ENCODE data around the gene LAMA5. TPM values are rescaled to one million over a fixed set of nuclear protein-coding genes. Genes with fewer than 3 reads are reported as not detected.

The LAMA5 gene, protein sequence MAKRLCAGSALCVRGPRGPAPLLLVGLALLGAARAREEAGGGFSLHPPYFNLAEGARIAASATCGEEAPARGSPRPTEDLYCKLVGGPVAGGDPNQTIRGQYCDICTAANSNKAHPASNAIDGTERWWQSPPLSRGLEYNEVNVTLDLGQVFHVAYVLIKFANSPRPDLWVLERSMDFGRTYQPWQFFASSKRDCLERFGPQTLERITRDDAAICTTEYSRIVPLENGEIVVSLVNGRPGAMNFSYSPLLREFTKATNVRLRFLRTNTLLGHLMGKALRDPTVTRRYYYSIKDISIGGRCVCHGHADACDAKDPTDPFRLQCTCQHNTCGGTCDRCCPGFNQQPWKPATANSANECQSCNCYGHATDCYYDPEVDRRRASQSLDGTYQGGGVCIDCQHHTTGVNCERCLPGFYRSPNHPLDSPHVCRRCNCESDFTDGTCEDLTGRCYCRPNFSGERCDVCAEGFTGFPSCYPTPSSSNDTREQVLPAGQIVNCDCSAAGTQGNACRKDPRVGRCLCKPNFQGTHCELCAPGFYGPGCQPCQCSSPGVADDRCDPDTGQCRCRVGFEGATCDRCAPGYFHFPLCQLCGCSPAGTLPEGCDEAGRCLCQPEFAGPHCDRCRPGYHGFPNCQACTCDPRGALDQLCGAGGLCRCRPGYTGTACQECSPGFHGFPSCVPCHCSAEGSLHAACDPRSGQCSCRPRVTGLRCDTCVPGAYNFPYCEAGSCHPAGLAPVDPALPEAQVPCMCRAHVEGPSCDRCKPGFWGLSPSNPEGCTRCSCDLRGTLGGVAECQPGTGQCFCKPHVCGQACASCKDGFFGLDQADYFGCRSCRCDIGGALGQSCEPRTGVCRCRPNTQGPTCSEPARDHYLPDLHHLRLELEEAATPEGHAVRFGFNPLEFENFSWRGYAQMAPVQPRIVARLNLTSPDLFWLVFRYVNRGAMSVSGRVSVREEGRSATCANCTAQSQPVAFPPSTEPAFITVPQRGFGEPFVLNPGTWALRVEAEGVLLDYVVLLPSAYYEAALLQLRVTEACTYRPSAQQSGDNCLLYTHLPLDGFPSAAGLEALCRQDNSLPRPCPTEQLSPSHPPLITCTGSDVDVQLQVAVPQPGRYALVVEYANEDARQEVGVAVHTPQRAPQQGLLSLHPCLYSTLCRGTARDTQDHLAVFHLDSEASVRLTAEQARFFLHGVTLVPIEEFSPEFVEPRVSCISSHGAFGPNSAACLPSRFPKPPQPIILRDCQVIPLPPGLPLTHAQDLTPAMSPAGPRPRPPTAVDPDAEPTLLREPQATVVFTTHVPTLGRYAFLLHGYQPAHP (N-terminal part only)
- total RNA-seq = 79.6 TPM
- long read RNA-seq, partial matches to known transcripts = 45 of 62 reads
- long read RNA-seq, other reads (novel, unspliced or antisense) = 14 of 62 reads

DNA sequence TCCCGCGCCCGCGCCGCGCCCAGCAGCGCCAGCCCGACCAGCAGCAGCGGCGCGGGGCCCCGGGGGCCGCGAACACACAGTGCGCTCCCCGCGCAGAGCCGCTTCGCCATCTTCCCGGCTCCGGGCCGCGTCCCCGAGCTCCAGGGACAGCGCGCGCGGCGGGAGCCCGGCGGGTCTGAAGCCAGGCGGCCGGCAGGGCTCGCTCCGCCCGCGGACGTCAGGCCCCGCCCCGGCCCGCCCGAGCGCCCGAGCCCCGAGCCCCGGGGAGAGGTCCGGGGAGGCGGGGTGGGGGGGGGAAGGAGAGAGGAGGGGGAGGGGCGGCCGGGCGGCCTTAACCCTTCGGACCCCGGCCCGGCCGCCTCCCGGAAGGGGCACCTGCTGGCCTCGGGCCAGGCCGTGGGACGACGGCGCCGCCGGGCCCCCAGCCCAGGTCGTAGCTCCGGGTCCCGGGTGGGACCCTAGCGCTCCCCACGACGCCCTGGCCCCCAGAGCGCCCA is at the start of gene LAMA5:
Gene LAMA5 (minus strand): TSS at position 177 of the 497 bp plus-strand sequence. CDS start 67 bp downstream, at position 110.
- ATAC-seq (ENCODE audit: poor library complexity) (peak; percentile 51), DNase-seq (peak; percentile 70)
- intact Hi-C loops (cut with DNase I) = no loop called here

DNA sequence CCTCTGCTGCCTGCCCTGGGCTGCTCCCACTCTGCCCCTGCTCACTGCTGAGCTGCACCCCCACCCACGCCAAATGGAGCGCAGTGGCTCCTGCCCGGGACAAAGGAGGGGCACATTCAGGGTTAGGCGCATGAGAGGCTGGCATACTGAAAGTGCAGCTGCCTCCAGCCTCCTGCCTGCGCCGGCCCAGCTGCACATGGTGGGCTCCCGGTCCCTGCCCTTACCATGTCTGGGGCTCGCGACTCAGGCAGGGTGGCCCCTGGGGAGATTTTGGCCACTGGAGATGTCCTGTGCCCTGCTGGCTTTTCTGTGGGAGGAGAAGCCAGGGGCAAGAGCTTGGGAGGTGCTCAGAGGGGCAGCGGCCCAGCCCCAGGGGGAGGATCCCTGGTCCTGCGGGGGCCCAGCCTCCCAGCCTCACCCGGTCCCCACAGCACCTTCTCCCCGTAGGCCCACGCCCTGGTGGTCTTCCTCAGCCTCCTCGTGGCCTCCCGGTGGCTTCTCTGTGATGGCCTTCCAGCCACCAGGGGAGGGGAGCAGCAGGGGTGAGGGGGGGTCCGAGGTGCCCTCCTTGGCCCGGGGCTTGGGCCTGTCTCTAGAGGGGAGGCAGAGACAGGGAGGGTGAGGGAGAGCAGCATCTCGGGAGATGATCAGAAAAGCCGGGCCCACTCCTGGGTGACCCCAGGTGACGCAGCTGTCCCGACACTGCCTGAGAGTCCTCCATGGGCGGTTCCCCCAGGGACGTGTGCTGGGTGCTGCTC is 48.4 kb upstream of the LAMA5 start:
- DNase-seq = no peak
- intact Hi-C loops (cut with DNase I) = no loop called here
- no peak for ATAC-seq (ENCODE audit: poor library complexity)

DNA sequence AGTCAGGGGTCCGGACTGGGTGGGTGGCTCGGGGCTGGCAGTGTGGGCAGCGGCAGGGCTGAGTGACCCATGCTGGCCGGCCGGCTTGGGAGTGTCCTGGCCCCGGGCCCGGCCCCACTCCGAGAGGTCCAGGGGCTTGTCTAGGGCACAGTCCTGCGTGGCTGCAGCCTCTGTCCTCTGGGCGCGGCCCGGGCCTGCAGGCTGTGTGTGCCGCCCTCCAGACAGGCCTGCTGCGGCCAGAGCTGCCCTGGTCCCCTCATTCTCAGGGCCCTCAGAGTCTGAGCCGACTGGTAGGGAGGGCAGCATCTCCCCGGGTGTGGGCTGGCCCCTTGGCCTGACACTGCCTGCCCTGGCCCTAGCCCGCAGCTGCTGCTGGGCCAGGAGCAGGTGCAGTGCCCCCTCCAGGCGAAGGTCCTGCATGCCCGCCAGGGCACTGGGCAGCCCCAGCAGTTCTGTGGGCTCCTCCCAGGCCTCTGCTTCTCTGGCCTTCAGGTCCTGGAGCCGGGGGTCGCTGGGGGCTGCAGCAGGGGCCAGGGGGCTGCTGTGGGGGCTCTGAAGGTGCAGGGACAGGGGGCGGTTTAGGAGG is 46.9 kb upstream of the LAMA5 start:
- no peak for DNase-seq
- intact Hi-C loops (cut with DNase I) = no loop called here

DNA sequence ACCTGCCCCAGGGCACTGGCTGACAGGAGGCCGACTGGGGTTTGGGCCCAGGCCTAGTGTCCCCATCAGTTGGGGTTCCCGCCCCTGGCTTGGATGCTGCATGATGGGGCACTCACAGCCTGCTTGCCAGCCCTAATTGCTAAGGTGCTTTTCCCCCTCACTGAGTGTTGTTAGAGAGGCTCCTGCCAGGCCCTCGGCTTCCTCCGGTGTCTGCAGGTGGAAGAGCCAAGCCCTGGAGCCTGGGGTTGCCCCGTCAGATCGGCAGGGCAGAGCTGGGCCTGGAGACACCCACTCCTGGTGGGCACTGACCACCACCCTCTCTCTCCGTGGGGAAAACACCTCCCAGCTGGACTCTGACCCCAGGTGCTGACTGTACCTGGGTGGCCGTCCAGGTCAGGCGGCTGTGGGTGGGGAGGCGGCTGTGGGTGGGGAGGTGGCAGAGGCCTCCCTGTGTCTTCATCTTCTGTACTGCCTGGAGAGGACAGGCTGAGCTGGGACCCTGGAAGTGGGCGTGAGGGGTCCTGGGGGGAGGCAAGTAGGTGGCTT is 46.0 kb upstream of the LAMA5 start:
- intact Hi-C loops (cut with DNase I) = no loop called here
- ATAC-seq (ENCODE audit: poor library complexity) (no peak), DNase-seq (no peak)

More for the DNA sequence above, 46.9 kb upstream of the LAMA5 start:
- ATAC-seq (ENCODE audit: poor library complexity) = no peak

DNA sequence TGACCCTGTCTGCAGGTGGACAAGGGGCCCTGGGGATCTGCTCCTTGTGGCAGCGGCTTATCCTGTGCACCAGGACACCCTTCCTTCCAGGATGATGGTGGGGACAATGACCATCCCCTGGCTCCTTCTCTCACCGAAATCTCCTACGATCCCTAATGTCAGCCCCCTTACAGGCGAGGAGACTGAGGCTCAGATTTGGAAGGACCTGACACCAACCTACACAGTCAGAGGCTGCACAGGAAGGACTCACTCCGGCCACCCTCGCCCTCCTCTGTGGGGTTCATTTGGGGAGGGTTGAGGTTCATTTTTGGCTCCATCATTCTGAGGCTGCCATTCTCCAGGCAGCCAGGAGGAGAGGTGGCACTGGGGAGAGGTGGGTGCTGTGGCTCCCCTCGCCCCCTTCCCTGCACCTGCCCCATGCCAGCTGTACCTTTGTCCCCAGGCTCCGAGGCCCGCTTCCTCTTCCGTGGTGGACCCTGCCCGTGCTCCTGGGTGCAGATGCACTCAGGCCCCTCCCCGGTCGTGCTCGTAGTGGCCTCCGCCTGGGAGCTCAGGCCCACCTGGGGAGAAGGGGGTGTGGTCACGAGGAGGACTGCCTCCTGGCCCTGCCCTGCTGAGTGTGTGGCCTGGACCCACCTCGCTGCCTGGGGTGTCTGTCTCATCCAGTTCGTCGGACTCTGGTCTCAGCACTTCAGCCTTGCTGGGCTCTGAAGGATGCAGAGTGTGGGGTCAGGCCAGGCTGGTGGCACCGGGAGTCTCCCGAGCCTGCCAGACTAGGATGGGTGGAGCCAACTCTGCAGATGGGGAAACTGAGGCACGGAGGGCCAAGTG is 45.3 kb upstream of the LAMA5 start:
- DNase-seq (no peak), ATAC-seq (ENCODE audit: poor library complexity) (no peak)
- intact Hi-C loops (cut with DNase I) = no loop called here

DNA sequence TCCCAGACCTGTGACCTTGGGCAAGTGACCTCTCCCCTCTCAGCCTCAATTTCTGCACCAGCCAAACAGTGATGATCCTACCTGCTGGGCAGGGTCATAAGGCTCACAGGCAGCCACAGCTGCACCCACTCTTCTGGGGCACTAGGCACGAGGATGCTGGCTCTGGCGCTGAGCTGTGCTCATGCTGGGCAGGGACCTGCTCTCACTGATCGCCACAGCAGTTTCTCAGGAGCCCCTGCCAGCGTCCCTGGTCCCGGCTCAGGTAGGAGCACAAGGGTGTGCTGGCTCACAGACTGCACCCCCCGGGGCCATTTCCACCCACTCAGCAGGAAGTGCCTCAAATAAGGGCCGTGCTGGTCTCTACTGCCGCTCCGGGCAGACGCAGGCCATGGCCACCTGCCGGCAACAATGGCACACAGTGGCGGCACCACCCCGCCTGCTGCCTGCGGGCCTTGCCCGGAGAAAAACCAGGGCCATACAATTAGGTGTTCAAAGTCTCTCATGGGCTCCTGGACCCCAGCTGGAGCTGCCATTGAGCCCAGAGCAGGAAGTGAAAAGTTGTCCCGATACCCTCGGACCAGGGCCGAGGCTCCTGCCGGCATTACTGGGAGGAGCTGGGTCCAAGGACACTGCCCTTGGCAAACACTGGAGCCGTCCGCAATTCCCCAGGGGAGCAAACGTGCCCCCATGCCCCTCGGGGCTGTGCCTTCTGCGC is 44.5 kb upstream of the LAMA5 start:
- intact Hi-C loops (cut with DNase I) = no loop called here
- no peak for DNase-seq
- no peak for ATAC-seq (ENCODE audit: poor library complexity)

DNA sequence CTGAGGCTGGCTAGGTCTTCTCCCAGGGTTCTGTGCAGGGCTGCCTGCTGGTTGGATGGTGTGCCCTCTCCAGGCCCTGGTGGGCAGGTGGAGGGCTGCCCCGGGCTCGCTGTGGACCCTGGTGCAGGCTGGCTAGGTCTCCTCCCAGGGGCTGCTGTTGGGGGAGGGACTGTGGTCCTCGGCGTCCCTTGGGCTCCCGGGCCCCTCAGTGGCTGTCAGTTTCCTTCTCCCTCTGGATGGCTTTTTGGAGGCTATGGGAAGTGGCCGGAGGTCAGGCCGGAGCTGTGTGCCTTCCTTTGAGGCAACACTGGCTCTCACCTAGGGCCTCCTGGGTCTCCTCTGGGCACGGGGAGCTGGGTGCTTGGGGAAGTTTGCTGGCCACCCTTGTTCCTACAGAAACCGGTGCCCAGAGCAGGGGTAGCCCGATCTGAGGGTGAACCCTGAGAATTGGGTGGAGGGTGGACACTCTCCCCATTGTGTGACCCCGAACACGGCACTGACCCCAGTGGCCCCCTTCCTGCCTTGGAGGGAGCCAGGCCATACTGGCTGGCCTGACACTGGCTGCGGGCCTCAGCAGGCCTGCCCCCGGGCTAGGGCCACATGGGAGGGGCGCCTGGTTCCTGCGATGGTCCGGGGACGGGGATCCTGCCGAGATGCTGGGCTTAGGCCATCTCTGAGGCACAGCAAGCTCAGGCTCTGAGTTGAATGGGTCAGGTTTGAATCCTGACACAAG is 43.8 kb upstream of the LAMA5 start:
- ATAC-seq (ENCODE audit: poor library complexity) (no peak), DNase-seq (no peak)
- intact Hi-C loops (cut with DNase I) = no loop called here

DNA sequence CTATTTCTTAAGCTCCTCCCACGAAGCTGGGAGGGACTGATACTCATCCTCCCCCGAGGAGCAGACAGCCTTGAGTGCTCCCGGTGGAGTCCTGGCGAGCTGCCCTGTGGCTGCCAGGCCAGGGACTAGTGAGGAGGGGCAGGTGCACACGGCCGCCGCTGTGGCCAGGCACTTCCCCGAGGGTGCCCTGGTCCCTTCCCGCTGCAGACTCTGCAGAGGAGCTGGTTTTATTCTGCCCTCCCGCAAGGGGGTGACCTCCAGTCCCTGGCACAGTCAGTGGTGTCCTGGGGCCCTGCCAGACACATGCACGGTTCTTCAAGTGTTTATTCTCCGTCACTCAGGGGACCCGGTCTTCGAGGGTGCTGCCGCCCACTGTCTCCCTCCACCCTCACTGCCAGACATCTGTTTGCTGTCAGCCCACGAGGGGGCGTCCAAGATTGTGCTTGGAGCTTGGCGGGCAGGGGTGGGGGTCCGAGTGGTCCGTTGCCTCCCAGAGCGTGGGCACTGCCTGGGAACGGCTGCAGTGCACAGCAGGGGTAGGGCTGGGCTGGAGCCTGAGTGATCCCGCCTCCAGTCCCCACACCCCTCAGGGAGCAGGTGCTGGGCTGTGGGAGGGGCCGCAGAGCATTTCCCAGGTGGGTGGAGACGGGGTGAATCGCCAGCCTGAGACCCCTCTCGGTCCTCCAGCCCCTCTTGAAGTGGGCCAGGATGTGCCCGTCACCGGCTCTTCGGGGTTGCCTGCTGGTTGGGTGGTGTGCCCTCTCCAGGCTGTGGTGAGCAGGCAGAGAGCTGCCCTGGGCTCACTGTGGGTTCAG is 43.0 kb upstream of the LAMA5 start:
- ATAC-seq (ENCODE audit: poor library complexity) = peak; percentile 24
- intact Hi-C loops (cut with DNase I) = no loop called here

DNA sequence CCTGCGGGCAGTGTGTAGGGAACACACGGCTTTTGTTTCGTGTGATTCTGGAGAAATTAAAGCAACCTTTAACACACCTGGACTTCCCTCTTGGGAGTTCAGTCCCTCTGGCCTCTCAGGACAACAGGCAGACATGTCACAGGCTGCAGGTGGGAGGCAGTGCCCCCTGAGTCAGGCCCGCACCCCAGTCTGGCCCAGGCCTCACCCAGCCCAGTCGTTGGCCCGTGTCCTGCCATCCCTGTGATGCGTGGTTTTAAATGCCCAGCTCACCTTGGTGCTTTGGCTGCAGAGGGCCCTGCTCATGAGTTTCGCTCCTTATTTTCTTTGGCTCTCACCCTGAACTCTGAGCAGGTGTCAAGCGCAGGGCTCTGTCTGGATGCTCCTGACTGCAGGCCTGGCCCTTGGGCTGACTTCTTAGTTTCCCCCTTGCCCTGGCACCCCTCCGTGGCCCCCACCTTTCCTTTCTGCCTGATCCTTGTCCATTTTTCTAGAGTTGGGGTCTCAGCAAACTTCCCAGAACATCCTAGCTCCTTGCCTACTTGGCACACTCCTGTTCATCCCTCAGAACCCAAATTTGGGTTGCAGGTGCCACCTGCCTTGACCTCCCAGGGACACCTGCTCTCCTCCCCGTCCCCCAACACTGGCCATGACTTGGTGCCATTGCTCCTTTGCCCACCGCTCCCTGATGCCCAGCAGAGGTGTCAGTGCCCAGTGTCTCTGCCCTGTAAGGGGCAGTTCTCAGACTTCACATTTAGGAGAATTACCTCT is 42.2 kb upstream of the LAMA5 start:
- no peak for DNase-seq
- intact Hi-C loops (cut with DNase I) = no loop called here

More for the DNA sequence above, 43.0 kb upstream of the LAMA5 start:
- peak; percentile 74 for DNase-seq

DNA sequence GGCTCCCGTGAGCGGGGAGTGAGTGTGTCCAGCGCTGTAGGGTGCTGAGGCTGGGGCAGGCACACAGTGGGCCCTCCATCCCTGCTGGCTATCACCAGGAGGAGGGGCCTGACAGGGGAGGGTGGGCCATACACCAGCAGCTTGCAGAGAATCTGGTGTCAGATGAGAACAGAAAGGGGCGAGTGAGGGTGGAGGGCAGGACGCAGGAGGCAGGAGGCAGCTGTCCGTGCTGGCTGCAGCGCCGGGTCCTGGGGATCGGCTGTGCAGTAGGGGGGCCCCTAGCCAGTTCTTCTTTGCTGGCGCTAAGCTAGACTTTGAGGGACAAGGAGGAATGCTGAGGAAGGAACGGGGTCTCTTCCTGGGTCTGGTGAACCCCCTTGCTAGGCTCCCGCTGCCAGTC is 41.5 kb upstream of the LAMA5 start:
- DNase-seq = no peak
- intact Hi-C loops (cut with DNase I) = no loop called here
- ATAC-seq (ENCODE audit: poor library complexity) = no peak

More for the DNA sequence above, 42.2 kb upstream of the LAMA5 start:
- no peak for ATAC-seq (ENCODE audit: poor library complexity)

DNA sequence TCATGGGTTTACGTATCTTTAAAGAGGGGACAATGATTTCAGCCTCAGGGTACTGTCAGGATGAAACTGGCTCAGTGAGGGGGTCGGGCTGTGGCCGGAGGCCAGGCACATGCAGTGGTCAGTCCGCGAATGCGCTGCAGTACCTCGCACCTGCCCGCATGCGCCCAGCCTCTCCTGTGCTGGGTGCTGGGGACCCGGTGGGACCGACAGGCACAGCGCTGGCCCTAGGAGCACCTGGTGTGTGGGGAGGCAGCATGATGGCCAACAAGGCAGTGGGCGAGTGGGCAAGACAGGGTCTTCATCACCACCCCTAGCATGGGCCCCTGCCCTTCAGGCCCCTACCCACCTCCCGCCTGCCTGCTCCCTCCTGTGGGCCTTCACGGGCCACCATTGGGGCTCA is 40.9 kb upstream of the LAMA5 start:
- ATAC-seq (ENCODE audit: poor library complexity) = no peak
- intact Hi-C loops (cut with DNase I) = no loop called here
- no peak for DNase-seq

DNA sequence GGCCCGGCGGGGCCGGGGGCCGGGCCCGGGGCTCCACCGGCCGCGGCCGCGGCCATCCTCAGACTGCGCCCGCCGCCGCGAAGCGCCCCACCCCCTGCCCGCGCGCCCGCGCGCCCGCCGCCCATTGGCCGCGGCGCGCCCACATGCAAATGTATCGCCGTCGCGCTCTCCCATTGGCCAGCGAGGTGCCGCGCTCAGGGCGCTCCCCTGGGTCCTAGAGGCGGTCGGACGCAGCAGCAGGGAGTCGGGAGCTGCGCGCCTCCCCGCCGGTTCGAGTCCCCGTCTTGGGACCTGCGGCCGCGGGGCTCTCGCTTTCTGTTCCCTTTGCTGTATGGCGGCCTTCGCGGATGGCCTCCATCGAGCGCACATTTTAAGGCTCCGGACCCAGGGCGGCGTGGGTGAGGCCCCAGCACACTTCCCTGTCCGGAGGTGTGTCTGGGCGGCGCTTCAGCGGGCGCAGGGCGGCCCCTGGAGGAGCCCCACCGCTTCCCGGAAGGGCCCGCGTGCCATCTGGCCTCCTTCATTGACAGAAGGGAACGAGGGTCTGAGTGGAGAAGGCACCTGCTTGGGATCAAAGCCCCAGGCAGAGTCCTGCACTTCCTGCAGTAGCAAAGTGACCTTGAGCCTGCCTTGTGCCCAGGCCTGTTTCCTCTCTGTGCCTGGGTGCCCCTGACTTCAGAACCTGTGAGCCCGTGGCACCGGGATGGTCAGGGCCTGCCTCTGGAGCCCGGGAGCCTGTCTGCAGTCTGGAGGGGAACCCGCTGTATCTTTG is 40.3 kb upstream of the LAMA5 start, which contains the start of gene CABLES2:
Gene CABLES2 (minus strand): TSS at position 65 of the 772 bp plus-strand sequence. CDS start 9 bp downstream, at position 56.
- ATAC-seq (ENCODE audit: poor library complexity) = peak; percentile 92
- peak; percentile 97 for DNase-seq
- intact Hi-C loops (cut with DNase I) = no loop called here

DNA sequence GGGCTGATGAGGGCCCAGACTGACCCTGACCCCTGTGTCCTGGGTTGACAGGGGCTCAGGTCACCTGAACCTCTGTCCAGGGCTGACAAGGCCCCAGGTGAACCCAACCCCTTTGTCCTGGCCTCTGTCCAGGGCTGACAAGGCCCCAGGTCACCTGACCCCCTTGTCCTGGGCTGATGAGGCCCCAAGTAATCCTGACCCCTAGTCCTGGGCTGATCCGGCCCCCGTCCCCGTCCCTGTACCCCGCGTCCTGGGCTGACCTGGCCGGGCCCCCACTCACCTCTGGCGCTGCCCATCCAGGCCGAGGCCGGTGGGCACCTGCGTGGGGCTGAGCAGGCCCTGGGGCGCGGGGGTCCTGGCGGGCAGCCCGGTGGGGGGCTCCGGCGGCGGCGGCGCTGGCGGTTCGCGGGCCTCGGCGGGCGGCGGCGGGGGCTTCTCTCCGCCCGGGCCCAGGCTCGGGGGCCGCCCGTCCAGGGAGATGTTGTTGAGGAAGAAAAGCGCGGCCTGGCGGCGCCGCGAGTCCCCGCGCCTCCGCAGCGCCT is 39.6 kb upstream of the LAMA5 start:
- ATAC-seq (ENCODE audit: poor library complexity) (no peak), DNase-seq (no peak)
- intact Hi-C loops (cut with DNase I) = no loop called here

Data from Right ventricle myocardium superior (tissue), 1 donor.